Measurements from ENCODE around the gene FOSL1. TPM values are rescaled to one million over a fixed set of nuclear protein-coding genes. Genes with fewer than 3 reads are reported as not detected.

The FOSL1 gene
- total RNA-seq, 1 donor from 2014 or later = 0.21 TPM

GRCh38 chr11:65882120-65883057 lies 17.8 kb downstream of the FOSL1 start:
- DNase-seq = no peak

- no peak for DNase-seq
These were observed 19.3 kb downstream of the FOSL1 start for GRCh38 chr11:65880844-65881421.

GRCh38 chr11:65880027-65880426 lies 20.2 kb downstream of the FOSL1 start:
- no peak for DNase-seq

GRCh38 chr11:65879617-65880016 lies 20.6 kb downstream of the FOSL1 start, which contains the start of gene CTSW:
TSS of gene CTSW (plus strand) at chr11:65879837. CDS start at chr11:65879855, 18 bp downstream.
- no peak for DNase-seq

- peak; percentile 97 for DNase-seq
These were observed 26.7 kb downstream of the FOSL1 start for GRCh38 chr11:65873318-65874156.

GRCh38 chr11:65872586-65873317 lies 27.4 kb downstream of the FOSL1 start, which contains the start of gene EFEMP2:
TSS of gene EFEMP2 (minus strand) at chr11:65872800. CDS start at chr11:65872354, 446 bp downstream.
- DNase-seq = peak; percentile 80

DNA sequence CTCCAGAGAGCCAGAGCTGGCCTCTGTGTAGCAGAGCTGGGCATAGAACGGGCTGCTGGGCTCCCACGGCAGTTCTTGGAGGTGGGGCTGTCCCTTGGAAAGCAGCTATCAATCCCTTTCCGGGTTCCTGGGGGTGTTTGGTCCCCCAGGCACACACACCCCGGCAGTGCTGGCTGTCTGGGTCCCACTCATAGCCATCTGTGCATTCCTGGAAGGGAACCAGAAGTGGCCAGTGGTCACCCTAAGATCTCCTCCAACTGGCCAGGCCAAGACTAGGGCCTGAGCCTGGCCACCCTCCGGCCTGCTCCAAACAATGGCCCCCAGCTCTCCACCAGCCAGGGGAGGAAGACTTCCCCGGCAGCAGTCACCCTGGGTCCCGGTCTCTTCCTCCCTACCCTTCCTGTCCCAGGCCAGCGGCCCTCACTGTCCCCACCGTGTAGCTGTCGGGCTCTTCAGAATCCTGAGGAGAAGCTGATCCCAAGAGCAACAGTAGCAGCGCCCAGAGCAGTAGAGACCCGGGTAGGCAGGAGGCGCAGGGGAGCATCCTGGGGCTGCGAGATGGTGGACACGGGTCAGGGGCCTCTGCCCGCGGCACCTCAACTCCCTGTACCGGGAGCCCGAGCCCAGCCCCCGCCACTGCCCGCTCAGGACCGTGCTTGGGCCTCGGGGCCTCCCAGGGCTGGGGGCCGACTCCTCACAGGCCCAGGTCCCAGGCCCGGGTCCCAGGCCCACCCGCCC lies 28.2 kb downstream of the FOSL1 start:
- peak; percentile 38 for DNase-seq

DNA sequence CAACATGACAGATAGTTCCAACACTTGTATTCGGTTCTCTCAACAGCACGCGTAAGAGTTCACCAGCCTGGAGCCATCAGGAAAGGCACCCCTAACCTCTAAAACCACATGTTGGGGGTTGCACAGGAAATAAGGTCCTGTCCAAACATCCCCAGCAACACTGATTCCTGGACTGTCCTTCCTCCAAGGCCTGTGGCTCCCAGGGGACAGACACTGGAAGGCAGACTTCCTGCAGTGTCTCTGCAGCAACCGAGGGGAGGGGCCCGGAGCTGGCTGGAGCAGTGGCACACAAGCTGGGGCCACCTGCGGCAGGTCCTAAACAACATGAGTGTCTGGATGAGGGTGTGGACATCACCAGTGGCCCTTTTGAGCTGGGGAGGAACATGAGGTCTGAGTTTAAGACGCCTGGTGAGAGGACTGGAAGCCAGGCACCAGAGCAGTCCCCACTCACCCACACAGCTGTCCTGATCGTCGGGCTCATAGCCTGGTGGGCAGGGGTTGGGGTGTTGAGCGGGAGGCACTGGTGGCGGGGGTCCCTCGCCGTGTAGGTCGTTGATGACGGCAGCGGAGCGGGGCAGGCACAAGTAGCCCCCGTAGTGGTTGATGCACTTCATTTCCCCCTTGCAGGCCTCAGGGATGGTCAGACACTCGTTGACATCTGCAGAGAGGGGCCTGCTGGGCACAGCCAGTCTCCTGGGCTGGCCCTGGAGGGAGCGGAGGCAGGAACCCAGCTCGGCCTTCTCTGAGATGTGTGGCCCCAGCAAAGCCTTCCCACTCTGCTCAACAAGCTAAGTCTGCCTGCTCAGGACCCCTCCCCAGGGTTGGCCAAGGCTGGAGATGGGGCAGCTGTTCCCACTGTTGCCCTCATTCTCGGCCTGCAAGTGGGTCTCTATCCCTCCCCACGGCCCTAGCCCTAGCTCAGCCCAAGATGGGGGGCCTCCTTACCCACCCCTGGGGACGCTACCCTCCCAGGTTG lies 29.2 kb downstream of the FOSL1 start:
- DNase-seq = no peak

DNA sequence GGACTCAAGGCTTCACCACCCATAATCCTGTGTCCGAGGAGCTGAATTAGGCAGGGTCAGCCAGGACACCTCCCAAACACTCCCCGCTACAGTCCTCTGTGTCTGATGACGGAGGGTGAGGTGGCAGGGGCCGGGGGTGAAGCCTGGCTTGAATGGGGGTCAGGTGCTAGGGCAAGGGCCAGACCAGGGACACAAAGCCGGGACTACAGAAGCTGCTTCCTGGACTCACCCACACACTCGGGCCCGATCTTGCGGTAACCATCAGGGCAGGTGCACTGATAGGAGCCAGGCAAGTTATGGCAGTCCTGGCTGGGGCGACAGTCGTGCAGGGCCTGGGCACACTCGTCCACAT lies 29.9 kb downstream of the FOSL1 start:
- DNase-seq = no peak

DNA sequence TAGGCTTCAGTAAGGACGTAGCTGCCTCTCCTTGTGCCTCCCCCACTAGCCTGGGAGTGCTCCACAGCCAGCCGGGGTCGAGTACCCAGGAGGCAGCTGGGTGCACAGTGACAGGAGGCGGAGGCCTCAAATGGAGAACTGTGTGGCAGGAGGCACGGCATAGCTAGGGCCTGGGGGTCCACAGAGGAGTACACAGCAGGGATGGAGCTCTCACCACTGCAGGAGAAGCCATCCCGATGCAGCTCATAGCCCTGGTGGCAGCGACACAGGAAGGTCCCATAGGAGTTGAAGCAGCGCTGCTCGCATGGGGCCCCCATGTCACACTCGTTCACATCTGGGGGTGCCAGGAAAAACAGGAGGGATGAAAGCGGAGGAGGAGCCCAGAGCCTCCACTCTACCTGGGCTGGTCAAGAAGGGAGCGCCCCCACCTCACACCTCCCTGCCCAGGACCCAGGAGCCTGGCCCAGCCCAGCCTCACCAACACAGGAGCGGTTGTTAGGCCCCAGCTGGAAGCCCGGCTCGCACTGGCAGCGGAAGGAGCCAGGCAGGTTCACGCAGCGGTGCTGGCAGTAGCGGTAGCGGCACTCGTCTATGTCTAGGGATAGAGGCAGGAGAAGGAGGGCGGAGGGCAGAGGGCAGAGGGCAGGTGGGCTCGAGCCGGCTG lies 30.4 kb downstream of the FOSL1 start:
- no peak for DNase-seq

DNA sequence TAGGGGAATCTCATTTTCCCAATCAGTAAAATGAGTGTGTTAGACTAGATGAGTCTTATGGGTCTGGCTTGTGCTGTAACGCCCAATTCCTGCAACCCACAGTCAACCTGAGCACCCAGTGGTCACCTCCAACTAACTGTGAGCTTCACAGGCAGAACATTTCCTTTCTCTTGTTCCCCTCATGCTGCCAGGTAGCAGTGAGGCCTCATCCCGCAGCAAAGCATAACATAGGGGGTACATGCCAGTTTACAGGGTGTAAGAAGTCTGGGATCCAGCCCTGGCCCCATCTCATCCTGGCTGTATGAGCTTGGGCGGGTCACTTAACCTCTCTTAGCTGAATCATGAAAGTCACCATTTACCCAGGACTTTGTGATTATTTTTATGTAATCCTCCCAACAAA lies 31.3 kb downstream of the FOSL1 start:
- DNase-seq = no peak

DNA sequence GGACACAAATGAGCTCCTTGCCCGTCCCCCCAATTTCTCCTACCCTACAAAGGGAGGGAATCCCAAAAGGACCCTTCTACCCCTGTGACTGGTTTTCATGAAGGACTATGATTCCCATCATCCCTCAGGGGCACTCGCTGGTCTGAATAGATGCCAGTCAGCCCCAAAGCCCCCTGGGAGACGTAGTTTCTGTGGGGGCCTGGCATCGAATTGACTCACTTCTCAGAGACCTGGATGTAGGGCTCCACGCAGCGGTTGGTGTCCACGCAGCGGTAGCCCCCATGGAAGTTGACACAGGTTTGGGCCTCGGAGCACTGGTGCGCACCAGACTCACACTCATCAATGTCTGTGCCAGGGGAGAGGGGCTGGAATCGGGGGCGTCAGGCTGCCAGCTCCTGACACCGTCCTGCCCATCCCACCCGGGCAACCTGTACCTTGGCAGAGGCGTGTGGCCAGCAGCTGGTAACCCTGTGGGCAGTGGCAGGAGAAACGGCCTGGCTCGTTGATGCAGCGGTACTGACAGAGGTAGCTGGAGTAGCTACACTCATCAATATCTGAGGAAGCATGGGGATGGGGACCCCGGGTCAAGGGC lies 32.0 kb downstream of the FOSL1 start:
- peak; percentile 37 for DNase-seq

- no peak for DNase-seq
These were observed 32.7 kb downstream of the FOSL1 start for GRCh38 chr11:65867284-65868071.

- no peak for DNase-seq
These were observed 33.5 kb downstream of the FOSL1 start for GRCh38 chr11:65866509-65867283.

DNA sequence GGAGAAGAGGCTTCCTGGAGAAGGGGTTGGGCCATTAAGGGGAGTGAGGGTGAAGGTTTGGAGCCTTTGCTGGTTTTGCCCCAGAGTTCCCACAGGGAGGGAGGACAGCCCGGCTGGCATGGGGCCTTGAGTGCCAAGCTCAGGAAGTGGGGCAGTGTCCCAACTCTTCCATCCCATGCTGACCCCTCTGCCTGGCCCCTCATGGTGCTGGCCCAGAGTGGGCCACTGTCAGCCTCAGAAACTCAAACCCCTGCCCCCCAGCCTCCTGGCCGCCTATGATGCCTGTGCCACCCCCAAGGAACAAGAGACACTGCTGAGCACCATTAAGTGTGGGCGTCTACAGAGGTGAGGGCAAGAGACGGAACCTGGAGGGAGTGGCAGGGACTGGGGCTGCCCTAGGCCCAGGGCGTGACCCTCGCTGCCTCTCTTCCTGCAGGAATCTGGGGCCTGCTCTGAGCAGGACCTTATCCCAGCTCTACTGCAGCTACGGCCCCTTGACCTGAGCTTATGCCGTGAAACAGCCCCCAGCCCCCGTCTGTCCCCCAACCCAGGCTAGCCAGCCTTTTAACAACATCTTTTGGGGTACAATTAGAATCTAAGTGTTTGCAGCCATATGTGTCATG lies 34.5 kb downstream of the FOSL1 start:
- DNase-seq = no peak

DNA sequence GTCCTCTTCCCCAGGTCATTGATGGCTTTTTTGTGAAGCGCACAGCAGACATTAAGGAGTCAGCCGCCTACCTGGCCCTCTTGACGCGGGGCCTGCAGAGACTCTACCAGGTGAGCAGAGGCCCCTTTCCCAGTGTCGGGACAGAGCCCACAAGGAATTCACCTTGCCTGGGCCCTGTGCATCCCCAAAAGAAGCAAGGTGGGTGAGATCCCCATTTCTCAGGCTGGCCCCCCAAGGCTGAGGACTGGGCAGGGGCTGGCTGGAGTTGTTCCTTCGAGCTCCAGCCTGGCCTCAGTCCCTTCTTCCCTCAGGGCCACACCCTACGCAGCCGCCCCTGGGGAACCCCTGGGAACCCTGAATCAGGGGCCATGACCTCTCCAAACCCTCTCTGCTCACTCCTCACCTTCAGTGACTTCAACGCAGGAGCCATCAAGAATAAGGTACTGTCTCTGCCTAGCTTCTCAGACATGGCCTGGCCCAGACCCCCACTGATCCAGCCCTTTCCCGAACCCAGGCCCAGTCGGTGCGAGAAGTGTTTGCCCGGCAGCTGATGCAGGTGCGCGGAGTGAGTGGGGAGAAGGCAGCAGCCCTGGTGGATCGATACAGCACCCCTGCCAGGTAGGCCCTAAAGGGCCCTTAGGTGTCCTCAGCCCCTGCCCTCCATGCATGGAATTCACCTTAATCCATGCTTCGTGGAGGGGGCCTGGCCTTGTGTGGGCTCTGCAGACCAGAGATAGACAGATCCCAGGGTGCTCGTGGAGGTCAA lies 35.3 kb downstream of the FOSL1 start:
- no peak for DNase-seq

Measured in tongue (tissue), 2 donors.